Superior temporal gyrus (tissue), 1 donor: Measurements from ENCODE around the gene PHB1.
"Not testable (repeated sequence)": the region's sequence is repeated elsewhere in the genome, so short reads cannot be mapped to it uniquely, and the experiment has no call there.

Experiments used
- DNase-seq: peaks from one replicate; pipeline ENCODE4 v3.0.0-alpha.2; 2016; ENCODE audit errors: extremely low spot score

PHB1 gene

DNA sequence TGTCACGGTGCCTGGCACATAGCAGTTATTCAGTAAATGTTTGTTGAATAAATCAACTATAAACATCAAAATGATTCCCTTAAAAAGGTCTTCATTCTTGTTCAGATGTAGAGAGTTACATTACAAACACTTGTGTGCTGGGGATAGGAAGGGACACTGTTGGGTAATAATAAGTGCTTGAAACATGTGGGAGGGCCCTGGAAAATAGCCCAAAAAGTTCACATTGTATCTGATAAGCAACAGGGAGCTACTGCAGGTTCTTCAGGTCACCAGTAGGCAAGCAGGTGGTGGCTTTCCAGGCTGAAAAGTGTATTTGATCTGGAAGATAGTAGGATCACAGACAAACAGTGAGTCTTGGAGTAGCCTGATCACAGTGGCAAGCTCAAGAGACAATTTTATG lies 33.6 kb downstream of the PHB1 start:
- no peak for DNase-seq

- no peak for DNase-seq
Measured at GRCh38 chr17:49379926-49380325, 34.8 kb downstream of the PHB1 start.

DNA sequence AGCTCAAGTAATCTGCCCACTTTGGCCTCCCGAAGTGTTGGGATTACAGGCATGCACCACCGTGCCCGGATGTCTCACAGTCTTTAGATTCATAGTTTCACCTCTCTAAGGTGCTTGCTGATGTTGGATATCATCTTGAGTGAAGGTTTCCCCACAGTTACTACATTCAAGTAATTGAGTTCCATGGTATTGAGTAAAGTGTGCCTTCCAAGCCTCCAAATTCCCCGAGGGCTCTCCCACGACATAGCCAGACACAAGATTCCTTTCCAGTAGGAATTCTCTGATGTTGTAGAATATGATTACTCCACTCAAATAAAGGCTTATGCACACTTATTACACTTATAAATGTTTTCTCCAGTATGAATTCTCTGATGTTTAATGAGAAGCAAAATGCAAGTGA lies 36.4 kb downstream of the PHB1 start:
- DNase-seq = no peak

DNA sequence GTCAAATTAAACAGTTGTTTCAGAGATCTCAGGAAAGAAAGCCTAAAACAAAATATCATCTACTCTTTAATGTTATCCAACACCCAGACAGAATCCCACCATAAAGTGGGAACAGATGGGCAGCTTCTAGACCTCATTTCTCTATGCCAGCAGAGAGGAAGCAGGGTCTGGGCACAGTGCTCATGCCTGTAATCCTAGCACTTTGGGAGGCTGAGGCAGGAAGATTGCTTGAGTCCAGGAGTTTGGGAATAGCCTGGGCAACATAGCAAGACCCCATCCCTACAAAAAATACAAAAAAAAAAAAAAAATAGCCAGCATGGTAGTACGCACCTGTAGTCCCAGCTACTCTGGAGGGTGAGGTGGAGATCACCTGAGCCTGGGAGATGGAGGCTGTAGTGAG lies 39.1 kb downstream of the PHB1 start:
- DNase-seq = no peak

DNA sequence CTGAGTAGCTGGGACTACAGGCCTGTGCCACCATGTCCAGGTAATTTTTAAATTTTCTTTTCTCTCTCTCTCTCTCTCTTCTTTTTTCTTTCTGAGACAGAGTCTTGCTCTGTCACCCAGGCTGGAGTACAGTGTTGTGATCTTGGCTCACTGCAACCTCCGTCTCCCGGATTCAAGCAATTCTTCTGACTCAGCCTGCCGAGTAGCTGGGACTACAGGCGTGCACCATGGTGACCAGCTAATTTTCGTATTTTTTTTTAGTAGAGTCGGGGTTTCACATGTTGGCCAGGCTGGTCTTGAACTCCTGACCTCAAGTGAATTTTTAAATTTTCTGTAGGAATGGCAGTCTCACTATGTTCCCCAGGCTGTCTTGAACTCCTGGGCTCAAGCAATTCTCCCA lies 41.6 kb downstream of the PHB1 start:
- DNase-seq = no peak

DNA sequence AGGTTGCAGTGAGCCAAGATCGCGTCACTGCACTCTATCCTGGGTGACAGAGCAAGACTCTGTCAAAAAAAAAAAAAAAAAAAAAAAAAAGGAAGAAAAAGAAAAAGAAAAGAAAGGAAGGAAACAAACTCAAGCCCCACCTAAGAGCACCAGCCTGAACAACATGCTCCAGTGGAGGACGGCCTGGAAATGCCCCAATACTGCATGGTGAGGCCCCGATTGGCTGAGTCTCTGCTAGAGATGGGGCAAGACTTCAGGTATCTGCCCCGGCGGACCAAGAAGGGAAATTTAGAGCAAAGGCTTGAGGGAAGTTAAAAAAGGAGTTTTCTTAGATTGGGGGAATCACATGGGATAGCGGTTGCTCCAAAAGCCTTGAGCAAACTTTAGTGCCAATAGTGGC lies 42.3 kb downstream of the PHB1 start:
- no peak for DNase-seq

DNA sequence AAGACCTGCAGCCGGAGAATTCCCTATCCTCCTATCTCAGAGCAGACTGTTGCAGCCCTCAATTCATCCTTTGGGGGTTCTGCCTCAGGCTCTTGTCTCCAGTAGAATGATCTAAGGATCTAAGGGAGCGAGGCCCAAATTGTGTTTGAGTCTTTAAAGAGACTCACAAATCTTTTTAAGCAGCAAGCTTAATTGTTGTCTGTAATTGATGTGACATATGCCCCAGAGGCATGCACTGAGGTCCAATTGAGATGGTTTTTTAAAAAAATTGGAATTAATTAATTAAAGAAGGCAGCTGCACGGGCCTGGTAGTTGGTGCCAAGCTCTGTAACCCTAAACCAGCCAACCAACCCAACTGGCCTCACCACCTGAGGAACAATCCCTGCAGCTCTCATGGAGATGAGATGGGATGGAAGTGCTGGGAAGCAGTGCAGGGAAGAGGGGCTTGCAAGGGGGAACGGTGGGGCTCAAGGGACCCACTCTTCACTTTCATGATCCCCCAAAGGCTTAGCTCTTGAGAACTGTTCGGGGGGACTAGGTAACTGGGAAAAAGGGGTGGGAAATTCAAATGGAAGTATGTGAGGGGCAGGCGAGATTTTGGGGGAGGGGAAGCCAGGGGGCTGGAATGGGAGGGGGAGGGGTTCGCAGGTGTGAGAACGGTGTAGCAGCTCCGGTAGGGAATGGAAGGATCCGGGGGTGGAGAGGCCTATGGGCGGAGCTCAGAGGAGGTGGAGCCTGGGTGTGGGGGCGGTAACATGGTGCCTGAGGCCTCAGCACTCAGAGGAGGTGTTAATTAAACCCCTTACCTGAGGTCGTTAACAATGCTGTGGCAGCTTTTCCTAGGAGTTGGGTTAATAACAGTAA lies 43.5 kb downstream of the PHB1 start:
- no peak for DNase-seq

GRCh38 chr17:49369760-49370159 lies 44.9 kb downstream of the PHB1 start:
- no peak for DNase-seq

GRCh38 chr17:49369089-49369488 lies 45.6 kb downstream of the PHB1 start:
- DNase-seq = no peak

- DNase-seq = peak; percentile 79
Measured at GRCh38 chr17:49365667-49366066, 49.0 kb downstream of the PHB1 start.

DNA sequence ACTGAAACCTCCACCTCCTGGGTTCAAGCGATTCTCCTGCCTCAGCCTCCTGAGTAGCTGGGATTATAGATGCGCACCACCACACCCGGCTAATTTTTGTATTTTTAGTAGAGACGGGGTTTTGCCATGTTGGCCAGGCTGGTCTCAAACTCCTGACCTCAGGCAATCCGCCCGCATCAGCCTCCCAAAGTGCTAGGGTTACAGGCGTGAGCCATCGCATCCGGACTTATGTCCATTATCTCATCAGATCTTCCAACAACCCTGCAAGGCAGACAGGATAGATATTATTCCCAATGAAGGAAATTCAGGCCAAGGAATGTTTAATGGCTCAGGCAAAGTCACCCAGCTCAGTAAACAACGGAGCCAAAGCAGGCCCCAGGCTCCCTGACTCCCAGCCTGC lies 49.6 kb downstream of the PHB1 start:
- DNase-seq = not testable (repeated sequence)

GRCh38 chr17:49364119-49364518 lies 50.6 kb downstream of the PHB1 start:
- no peak for DNase-seq

DNA sequence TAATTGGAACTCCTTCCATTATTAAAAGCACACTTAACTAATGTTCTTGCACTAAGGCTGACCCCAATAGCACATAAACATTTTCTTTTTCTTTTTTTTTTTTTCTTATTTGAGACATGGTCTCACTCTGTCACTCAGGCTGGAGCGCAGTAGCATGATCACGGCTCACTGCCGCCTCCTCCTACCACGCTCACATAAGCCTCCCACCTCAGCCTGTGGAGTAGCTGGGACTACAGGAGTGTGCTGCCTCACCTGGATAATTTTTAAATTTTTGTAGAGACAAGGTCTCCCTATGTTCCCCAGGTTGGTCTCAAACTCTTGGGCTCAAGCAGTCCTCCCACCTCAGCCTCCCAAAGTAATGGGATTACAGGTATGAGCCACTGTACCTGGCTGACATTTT lies 51.4 kb downstream of the PHB1 start:
- no peak for DNase-seq

DNA sequence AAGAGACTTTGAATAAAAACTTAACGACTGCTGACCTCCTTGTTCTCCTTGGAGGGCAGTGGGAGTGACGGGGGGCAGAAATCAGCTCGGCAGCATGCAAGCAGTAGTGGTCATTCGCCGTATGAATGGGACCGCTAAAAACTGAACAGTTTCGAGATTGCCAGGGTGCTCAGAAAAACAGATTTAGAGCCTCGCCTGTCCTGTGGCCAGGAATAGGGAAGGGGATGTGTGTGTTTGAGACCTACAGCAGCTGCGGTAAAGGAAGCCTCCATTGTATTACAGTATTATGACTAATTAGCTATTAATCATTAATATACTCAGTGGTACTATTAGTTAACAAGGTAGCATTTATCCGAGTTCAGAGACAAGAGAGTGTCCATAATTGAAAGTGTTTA lies 52.0 kb downstream of the PHB1 start:
- peak; percentile 24 for DNase-seq

- DNase-seq = peak; percentile 83
Measured at GRCh38 chr17:49361902-49362722, 52.6 kb downstream of the PHB1 start, which contains the start of gene ZNF652. TSS of gene ZNF652 (minus strand) at chr17:49362250. CDS start at chr17:49317725, 44,525 bp downstream.

- no peak for DNase-seq
Measured at GRCh38 chr17:49361129-49361901, 53.4 kb downstream of the PHB1 start.

DNA sequence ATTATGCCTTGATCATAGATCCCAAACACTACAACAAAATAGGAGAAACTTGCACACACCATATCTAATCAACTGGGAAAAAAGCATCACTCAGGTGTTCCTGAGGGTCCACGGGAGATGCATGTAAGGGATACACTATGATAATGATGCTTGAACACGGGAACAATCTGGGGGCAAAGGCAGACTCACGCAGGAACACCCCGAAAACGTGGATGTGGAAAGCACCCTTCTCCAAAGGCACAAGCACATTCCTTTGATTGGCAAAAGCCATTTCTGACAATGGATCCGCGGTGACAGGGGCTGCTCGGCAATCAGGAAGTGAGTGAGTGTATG lies 53.9 kb downstream of the PHB1 start:
- peak; percentile 71 for DNase-seq

DNA sequence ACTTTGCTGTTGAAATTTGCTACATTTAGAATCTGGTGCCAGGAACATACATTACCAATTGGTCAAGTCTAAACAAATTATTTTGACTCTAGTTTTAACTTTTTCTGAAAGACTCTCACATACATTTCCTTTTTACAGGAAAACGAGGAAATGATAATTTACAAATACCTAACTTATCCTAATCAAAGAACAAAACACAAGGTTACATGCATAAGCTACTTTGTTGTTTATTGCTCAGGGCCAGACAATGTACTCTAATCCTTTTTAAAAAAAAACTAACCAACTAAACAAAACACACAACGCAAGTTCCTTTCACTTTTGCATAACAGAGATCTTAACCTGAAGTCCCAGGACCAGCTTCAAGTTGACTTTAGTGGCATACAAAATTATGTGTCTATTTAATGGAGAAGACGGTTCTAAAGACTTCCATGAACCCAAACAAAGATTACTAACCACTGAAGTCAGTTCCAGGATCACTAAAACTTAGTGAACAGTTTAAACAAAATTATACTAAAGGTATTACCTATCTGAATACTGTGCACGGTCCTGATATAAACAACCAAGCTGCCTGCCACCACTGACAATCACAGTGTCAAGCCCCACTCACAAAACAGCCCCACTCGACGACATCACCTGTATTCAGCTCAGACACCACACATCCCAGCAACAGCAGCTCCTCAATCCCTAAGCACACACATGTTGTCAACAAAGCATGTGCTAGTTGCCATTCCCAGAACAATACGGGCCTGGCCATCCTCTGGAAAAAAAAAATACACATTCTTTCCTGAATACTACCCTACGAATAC lies 54.5 kb downstream of the PHB1 start:
- DNase-seq = peak; percentile 26

DNA sequence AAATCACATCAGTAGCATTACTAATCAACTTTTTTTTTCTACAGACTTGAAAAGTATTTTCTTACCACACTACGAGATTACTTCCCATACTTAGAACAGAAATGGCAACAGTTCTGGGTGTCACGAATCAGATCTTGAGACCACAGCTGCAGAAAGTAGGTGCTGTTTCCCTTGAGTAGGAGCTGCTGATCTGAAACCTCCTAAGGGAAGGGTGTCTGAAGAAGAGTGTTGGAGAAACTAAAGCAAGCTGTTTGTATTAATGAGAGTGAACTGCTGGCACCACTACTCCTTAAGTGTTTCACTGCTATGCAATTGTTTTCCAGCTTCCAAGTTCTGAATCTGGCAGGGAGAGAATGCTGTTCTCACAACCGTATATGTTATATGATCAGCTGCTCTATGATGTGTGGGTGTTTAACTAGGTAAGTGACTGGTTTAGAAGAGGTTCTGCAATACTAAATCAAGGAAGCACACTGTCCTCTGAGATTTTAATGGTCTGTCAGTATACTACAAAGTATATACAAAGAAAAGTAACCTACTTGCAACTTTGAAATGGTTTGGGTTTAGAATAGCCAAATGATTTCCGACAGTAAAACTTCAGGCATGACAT lies 55.9 kb downstream of the PHB1 start:
- peak; percentile 53 for DNase-seq

DNA sequence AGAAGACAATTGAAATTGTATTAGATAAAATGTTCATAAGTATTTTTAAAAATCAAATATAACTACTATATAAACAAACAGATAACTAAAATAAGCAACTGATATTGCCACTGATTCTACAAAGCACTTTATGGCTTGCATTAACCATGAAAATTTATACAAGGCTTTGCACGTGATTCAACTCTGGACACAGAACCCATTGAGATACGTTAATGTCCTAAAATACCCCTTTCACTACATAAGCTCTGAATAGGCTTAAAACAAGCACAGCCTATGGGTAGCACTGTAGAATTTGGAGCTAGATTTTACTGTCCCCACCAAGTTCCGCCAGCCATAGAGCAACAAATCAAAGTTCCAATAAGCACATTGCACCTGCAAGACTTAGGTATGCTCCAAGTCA lies 57.2 kb downstream of the PHB1 start:
- DNase-seq = peak; percentile 64

DNA sequence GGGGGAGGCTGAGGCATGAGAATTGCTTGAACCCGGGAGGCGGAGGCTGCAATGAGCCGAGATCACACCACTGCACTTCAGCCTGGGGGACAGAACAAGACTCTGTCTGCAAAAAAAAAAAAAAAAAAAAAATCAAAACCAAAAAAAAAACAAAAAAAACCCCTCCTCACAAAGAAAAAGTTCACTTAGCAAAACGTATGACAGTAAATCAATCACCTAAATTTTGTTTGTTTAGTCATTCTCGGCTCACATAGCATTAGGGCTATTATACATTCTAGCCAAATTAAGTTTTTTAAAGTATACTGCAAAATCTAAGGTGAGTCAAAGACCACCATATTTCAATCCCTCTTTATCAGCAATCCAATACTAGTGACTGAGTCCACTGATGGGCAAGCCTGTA lies 58.4 kb downstream of the PHB1 start:
- no peak for DNase-seq
